ENCODE measurements around the gene LRTM1. TPM values are rescaled to one million over a fixed set of nuclear protein-coding genes. Genes with fewer than 3 reads are reported as not detected.

Gene LRTM1
- total and polyA plus RNA-seq, 12 donors: not detected

GRCh38 chr3:54936561-54936960 is 8.7 kb upstream of the LRTM1 start:
- H3K36me3 ChIP-seq: no peaks in the 10 kb centered on the region
- ATAC-seq: peak in 1 of 8 donors; percentile 33
- DNase-seq: no peak
- H3K4me3 ChIP-seq: no peak overlapping the region
- WGBS, 2 donors: 45 to 50% methylated on average over 5 of the region's 5 CpGs
- intact Hi-C loops (cut with DNase I): no loop called here
- H3K4me1 ChIP-seq: peaks cover 0 to 9% (median 0%) of the 10 kb centered on the region in 9 donors
- no peak overlapping the region for H3K27ac ChIP-seq
- H3K9me3 ChIP-seq: no peaks in the 10 kb centered on the region
- no peaks in the 10 kb centered on the region for H3K27me3 ChIP-seq
- TF ChIP-seq, protein P1, sequence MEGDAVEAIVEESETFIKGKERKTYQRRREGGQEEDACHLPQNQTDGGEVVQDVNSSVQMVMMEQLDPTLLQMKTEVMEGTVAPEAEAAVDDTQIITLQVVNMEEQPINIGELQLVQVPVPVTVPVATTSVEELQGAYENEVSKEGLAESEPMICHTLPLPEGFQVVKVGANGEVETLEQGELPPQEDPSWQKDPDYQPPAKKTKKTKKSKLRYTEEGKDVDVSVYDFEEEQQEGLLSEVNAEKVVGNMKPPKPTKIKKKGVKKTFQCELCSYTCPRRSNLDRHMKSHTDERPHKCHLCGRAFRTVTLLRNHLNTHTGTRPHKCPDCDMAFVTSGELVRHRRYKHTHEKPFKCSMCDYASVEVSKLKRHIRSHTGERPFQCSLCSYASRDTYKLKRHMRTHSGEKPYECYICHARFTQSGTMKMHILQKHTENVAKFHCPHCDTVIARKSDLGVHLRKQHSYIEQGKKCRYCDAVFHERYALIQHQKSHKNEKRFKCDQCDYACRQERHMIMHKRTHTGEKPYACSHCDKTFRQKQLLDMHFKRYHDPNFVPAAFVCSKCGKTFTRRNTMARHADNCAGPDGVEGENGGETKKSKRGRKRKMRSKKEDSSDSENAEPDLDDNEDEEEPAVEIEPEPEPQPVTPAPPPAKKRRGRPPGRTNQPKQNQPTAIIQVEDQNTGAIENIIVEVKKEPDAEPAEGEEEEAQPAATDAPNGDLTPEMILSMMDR (IDR thresholded peaks at IDR 0.05): no peak

GRCh38 chr3:54935869-54936268 is 8.0 kb upstream of the LRTM1 start:
- no peak overlapping the region for H3K4me3 ChIP-seq
- intact Hi-C loops (cut with DNase I): no loop called here
- peaks cover 0 to 9% (median 0%) of the 10 kb centered on the region in 9 donors for H3K4me1 ChIP-seq
- H3K27me3 ChIP-seq: no peaks in the 10 kb centered on the region
- DNase-seq: no peak
- WGBS, 2 donors: 85 to 91% methylated on average over 3 of the region's 3 CpGs
- no peaks in the 10 kb centered on the region for H3K9me3 ChIP-seq
- TF ChIP-seq, protein P1 (IDR thresholded peaks at IDR 0.05): no peak
- H3K36me3 ChIP-seq: no peaks in the 10 kb centered on the region
- no peak for ATAC-seq
- H3K27ac ChIP-seq: no peak overlapping the region

GRCh38 chr3:54932606-54933005 is 4.7 kb upstream of the LRTM1 start:
- Histone ChIP-seq H3K9me3 (no peaks in the 10 kb centered on the region), H3K36me3 (no peaks in the 10 kb centered on the region), H3K4me3 (no peak overlapping the region), H3K27ac (no peak overlapping the region), H3K4me1 (peaks cover 0 to 9% (median 0%) of the 10 kb centered on the region in 9 donors), H3K27me3 (no peaks in the 10 kb centered on the region)
- TF ChIP-seq, protein P1 (IDR thresholded peaks at IDR 0.05): no peak
- 44 to 52% methylated on average over 4 of the region's 4 CpGs for WGBS, 2 donors
- DNase-seq (peak in 1 of 2 donors; percentile 23), ATAC-seq (peak in 5 of 8 donors; percentile 44 to 82 (median 74))
- intact Hi-C loops (cut with DNase I): no loop called here

DNA sequence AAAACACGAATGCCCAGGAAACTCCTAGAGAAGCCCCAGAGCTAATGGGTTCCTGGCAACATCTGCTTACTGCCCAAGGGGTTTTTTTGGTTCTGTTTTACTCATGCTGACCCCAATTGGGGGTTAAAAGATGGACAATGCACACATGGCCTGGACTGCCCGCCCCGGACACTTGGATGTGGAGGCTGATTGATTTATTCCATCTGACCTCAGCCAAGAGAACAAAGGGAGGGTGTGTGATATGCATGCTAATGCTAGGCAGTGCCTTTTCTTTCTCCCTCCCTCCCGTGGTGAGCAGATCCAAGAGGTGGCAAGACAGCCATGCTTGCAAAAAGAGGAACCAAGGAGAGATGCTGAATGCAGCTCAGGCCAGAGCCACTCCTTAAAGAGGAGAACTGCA is 3.3 kb upstream of the LRTM1 start:
- no peaks in the 10 kb centered on the region for H3K36me3 ChIP-seq
- no peaks in the 10 kb centered on the region for H3K27me3 ChIP-seq
- intact Hi-C loops (cut with DNase I): no loop called here
- ATAC-seq: no peak
- no peak overlapping the region for H3K4me3 ChIP-seq
- H3K27ac ChIP-seq: no peak overlapping the region
- H3K9me3 ChIP-seq: no peaks in the 10 kb centered on the region
- peaks cover 0 to 9% (median 0%) of the 10 kb centered on the region in 9 donors for H3K4me1 ChIP-seq
- no peak for DNase-seq
- 65 to 83% methylated on average over 4 of the region's 4 CpGs for WGBS, 2 donors
- TF ChIP-seq, protein P1 (IDR thresholded peaks at IDR 0.05): no peak

Measured in heart right ventricle (tissue), 16 donors.